GM21381 (cell line): ENCODE measurements around the gene COL4A1.

Source experiments
- ATAC-seq: cut with Tn5 transposase; IDR thresholded peaks from one replicate; pipeline ENCODE4 v1.9.1; 2021; ENCODE audit warnings: mild to moderate bottlenecking, moderate library complexity; ENCODE audit not compliant: unreplicated experiment

Gene COL4A1

GRCh38 chr13:110297766-110298504, 9.0 kb downstream of the COL4A1 start:
- ATAC-seq = no peak

- ATAC-seq = no peak
These were observed 9.9 kb downstream of the COL4A1 start for GRCh38 chr13:110297011-110297410.

GRCh38 chr13:110294622-110295021, 12.3 kb downstream of the COL4A1 start:
- ATAC-seq = no peak

GRCh38 chr13:110294146-110294545, 12.8 kb downstream of the COL4A1 start:
- no peak for ATAC-seq

- no peak for ATAC-seq
These were observed 13.3 kb downstream of the COL4A1 start for GRCh38 chr13:110293649-110294048.

- no peak for ATAC-seq
These were observed 13.9 kb downstream of the COL4A1 start for GRCh38 chr13:110293037-110293436.

GRCh38 chr13:110291286-110291685, 15.7 kb downstream of the COL4A1 start:
- no peak for ATAC-seq

- ATAC-seq = no peak
These were observed 16.1 kb downstream of the COL4A1 start for GRCh38 chr13:110290826-110291225.

- ATAC-seq = no peak
These were observed 16.8 kb downstream of the COL4A1 start for GRCh38 chr13:110290153-110290552.

- no peak for ATAC-seq
These were observed 17.3 kb downstream of the COL4A1 start for GRCh38 chr13:110289661-110290060.

GRCh38 chr13:110289174-110289573, 17.8 kb downstream of the COL4A1 start:
- no peak for ATAC-seq

- ATAC-seq = no peak
These were observed 19.8 kb downstream of the COL4A1 start for GRCh38 chr13:110286833-110287819.

GRCh38 chr13:110285991-110286832, 20.7 kb downstream of the COL4A1 start:
- no peak for ATAC-seq

- ATAC-seq = no peak
These were observed 22.0 kb downstream of the COL4A1 start for GRCh38 chr13:110284779-110285484.

- ATAC-seq = no peak
These were observed 23.0 kb downstream of the COL4A1 start for GRCh38 chr13:110283736-110284517.

- ATAC-seq = no peak
These were observed 24.6 kb downstream of the COL4A1 start for GRCh38 chr13:110282316-110282841.

- no peak for ATAC-seq
These were observed 25.2 kb downstream of the COL4A1 start for GRCh38 chr13:110281736-110282135.

- no peak for ATAC-seq
These were observed 25.8 kb downstream of the COL4A1 start for GRCh38 chr13:110280985-110281688.
